HCT116 (cell line): Measurements from ENCODE around the gene CDH26. TPM values are rescaled to one million over a fixed set of nuclear protein-coding genes. Genes with fewer than 3 reads are reported as not detected.

ENCODE experiments used
- ATAC-seq: fragments of 200-7000 bp; cut with Tn5 transposase; 2 replicates; pipeline ENCODE4 v1.9.1; 2020; ENCODE audit warnings: mild to moderate bottlenecking, moderate library complexity
- BruUV-seq: library from RNA; stranded (reverse); fragments of 400-500 nt; replicated peaks from 2 replicates; lab custom pipeline; 2021; lab: Mats Ljungman, UMichigan
- CTCF ChIA-PET: fragments of 300-600 bp; sonication (Branson Sonifier 250); formaldehyde crosslinking; loops from one replicate; lab custom pipeline; 2021; ENCODE audit warnings: antibody characterized with exemption; lab: Charles Lee
- POLR2A ChIA-PET: fragments of 300-600, 350-600 bp; sonication (Branson Sonifier 250); formaldehyde crosslinking; loops from one replicate; lab custom pipeline; 2021; ENCODE audit warnings: antibody characterized with exemption; lab: Charles Lee
- RAD21 ChIA-PET, 2 experiments: fragments of 300-600 bp; sonication (Branson Sonifier 250); formaldehyde crosslinking; loops; one replicate each; lab custom pipeline; 2023; ENCODE audit warnings: low total read pairs in 2 of 2; ENCODE audit not compliant: uncharacterized antibody in 2 of 2, unreplicated experiment in 2 of 2, low non-redundant PET in 1 of 2; lab: Charles Lee
- DNase-seq: peaks from one replicate; pipeline ENCODE4 v3.0.0-alpha.2; 2010; ENCODE audit warnings: low read depth, low spot score
- H2AFZ ChIP-seq: fragments of 200-600 bp; shearing (Covaris generic), sonication (generic); 2 replicates; pipeline ENCODE4 v1.6.1; 2017; ENCODE audit warnings: low read depth, mixed run types, mixed read lengths, antibody characterized with exemption, low read length; ENCODE audit not compliant: poor library complexity, severe bottlenecking
- H3K27ac ChIP-seq: 2 replicates; pipeline ENCODE4 v1.5.1; 2012; ENCODE audit warnings: low read depth, low read length
- H3K27me3 ChIP-seq: fragments of 200-600 bp; sonication (generic); 2 replicates; pipeline ENCODE4 v1.6.1; 2016; ENCODE audit warnings: mixed run types, low read length, mixed read lengths; ENCODE audit not compliant: insufficient read depth
- H3K36me3 ChIP-seq, 2 experiments: fragments of 200-500 bp in 1 of 2; fragments of 200-600 bp in 1 of 2; sonication (Bioruptor generic) in 1 of 2; sonication (generic) in 1 of 2; 2 replicates each; pipeline versions ENCODE4 v1.5.1 to v1.6.1; 2014 to 2016; ENCODE audit warnings: low read length in 2 of 2, inconsistent platforms in 1 of 2, mixed read lengths in 1 of 2, mixed run types in 1 of 2; ENCODE audit not compliant: insufficient read depth in 2 of 2, control insufficient read depth in 1 of 2
- H3K4me1 ChIP-seq, 2 experiments: fragments of 200-600 bp in 1 of 2; sonication (generic) in 1 of 2; 2 replicates each; pipeline versions ENCODE4 v1.5.1 to v1.6.1; 2012 to 2017; ENCODE audit warnings: low read length in 2 of 2, inconsistent platforms in 1 of 2, mild to moderate bottlenecking in 1 of 2, mixed read lengths in 1 of 2, mixed run types in 1 of 2, moderate library complexity in 1 of 2; ENCODE audit not compliant: insufficient read depth in 2 of 2, control insufficient read depth in 1 of 2
- H3K4me2 ChIP-seq: fragments of 200-600 bp; sonication (generic); 2 replicates; pipeline ENCODE4 v1.6.1; 2017; ENCODE audit warnings: mixed run types, low read length, mixed read lengths
- H3K4me3 ChIP-seq, 2 experiments: fragments of 200-600 bp in 1 of 2; sonication (generic) in 1 of 2; replicated peaks in 1 of 2; 2 replicates each; pipeline ENCODE4 v1.5.1; 2011 to 2016; ENCODE audit warnings: low read length in 2 of 2, control low read depth in 1 of 2, low read depth in 1 of 2, mild to moderate bottlenecking in 1 of 2, mixed read lengths in 1 of 2, mixed run types in 1 of 2
- H3K79me2 ChIP-seq: fragments of 200-600 bp; sonication (generic); 2 replicates; pipeline ENCODE4 v1.6.1; 2017; ENCODE audit warnings: mild to moderate bottlenecking, mixed run types, low read length, moderate library complexity, mixed read lengths; ENCODE audit not compliant: insufficient read depth
- H3K9ac ChIP-seq: fragments of 200-600 bp; sonication (generic); 2 replicates; pipeline ENCODE4 v1.6.1; 2016; ENCODE audit warnings: low read length, mixed read lengths
- H3K9me2 ChIP-seq: fragments of 200-600 bp; sonication (generic), shearing (Covaris generic); 2 replicates; pipeline ENCODE4 v1.6.1; 2017; ENCODE audit warnings: mixed run types, mild to moderate bottlenecking, moderate library complexity; ENCODE audit not compliant: insufficient read depth
- H3K9me3 ChIP-seq, 2 experiments: fragments of 200-500 bp in 1 of 2; fragments of 200-600 bp in 1 of 2; sonication (Bioruptor generic) in 1 of 2; sonication (generic) in 1 of 2; 2 replicates each; pipeline ENCODE4 v1.6.1; 2014 to 2017; ENCODE audit warnings: low read length in 2 of 2, mixed read lengths in 2 of 2, inconsistent platforms in 1 of 2, low read depth in 1 of 2, mild to moderate bottlenecking in 1 of 2, mixed run types in 1 of 2, moderate library complexity in 1 of 2; ENCODE audit not compliant: control insufficient read depth in 1 of 2, insufficient read depth in 1 of 2
- H4K20me1 ChIP-seq: fragments of 200-600 bp; sonication (generic), shearing (Covaris generic); 2 replicates; pipeline ENCODE4 v1.6.1; 2017; ENCODE audit warnings: mixed run types, mild to moderate bottlenecking, moderate library complexity; ENCODE audit not compliant: insufficient read depth
- ATF3 ChIP-seq: IDR thresholded peaks from 2 replicates; pipeline ENCODE4 v1.6.1; 2012
- EGR1 ChIP-seq: IDR thresholded peaks from 2 replicates; pipeline ENCODE4 v1.6.1; 2012; ENCODE audit warnings: low read depth
- ELF1 ChIP-seq: IDR thresholded peaks from 2 replicates; pipeline ENCODE4 v1.6.1; 2012; ENCODE audit warnings: low read depth, borderline replicate concordance
- FOSL1 ChIP-seq: IDR thresholded peaks from 2 replicates; pipeline ENCODE4 v1.6.1; 2012; ENCODE audit warnings: low read depth
- JUND ChIP-seq: IDR thresholded peaks from 2 replicates; pipeline ENCODE4 v1.6.1; 2012
- POLR2AphosphoS5 ChIP-seq: IDR thresholded peaks from 2 replicates; pipeline ENCODE4 v1.6.1; 2011; ENCODE audit warnings: mild to moderate bottlenecking, low read depth, low read length, moderate library complexity
- RAD21 ChIP-seq: IDR thresholded peaks from 2 replicates; pipeline ENCODE4 v1.6.1; 2012; ENCODE audit warnings: low read depth, mild to moderate bottlenecking
- YY1 ChIP-seq: IDR thresholded peaks from 2 replicates; pipeline ENCODE4 v1.6.1; 2011; ENCODE audit warnings: low read length, low read depth, moderate library complexity, mild to moderate bottlenecking; ENCODE audit not compliant: insufficient replicate concordance; ENCODE audit errors: extremely low read depth
- ZNF274 ChIP-seq: fragments of 200-500 bp; sonication (Bioruptor generic); IDR thresholded peaks from 2 replicates; pipeline ENCODE4 v1.6.1; 2014; ENCODE audit warnings: mild to moderate bottlenecking, low read depth, low read length, inconsistent platforms
- intact Hi-C: fragments of 100-400 bp; cut with micrococcal nuclease; formaldehyde crosslinking; loops from 2 replicates; pipeline ENCODE4 v1.10.0; 2022
- total RNA-seq: library from RNA; stranded (reverse); gene quantifications from one replicate; pipeline ENCODE4 v1.2.1, GENCODE V29; 2021; ENCODE audit not compliant: unreplicated experiment
- TF ChIP-seq, protein P1 (sequence below): IDR thresholded peaks from 2 replicates; pipeline ENCODE4 v1.6.1; 2012; ENCODE audit warnings: low read depth

CDH26 gene
- total RNA-seq, 1 experiment from 2014 or later = 0.34 TPM

DNA sequence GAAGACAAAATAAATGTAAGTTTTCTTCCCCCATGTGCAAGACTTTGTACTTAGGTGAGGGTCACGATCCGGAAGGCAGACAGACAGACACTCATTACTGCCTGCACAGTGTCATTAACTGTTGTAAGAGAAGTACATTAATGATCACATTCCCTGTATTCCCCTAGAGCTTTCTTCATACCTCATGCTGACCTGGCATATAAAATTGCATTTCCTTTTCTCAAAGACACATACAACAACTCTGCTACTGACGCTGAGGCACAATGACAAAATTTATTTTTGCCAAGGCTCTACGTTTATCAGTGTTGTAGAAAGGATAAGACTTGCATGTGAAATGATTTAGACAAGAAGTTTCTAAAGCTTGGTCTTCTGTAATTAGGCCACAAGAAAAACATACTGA, 21.8 kb upstream of the CDH26 start:
- RAD21 ChIA-PET = no interaction called here
- no peak overlapping the region for H3K9ac ChIP-seq
- BruUV-seq = no TSS peak
- H3K27me3 ChIP-seq = no peaks in the 10 kb centered on the region
- peaks cover 2 to 17% of the 10 kb centered on the region in 2 experiments for H3K4me1 ChIP-seq
- POLR2A ChIA-PET = no interaction called here
- no peak for DNase-seq
- ATAC-seq = no peak
- H3K27ac ChIP-seq = no peak overlapping the region
- H3K4me2 ChIP-seq = no peak overlapping the region
- H3K9me2 ChIP-seq = no peaks in the 10 kb centered on the region
- intact Hi-C loops = no loop called here
- no peaks in the 10 kb centered on the region for H3K36me3 ChIP-seq
- no peaks in the 10 kb centered on the region for H3K9me3 ChIP-seq
- no peaks in the 10 kb centered on the region for H4K20me1 ChIP-seq
- TF ChIP-seq, protein P1, sequence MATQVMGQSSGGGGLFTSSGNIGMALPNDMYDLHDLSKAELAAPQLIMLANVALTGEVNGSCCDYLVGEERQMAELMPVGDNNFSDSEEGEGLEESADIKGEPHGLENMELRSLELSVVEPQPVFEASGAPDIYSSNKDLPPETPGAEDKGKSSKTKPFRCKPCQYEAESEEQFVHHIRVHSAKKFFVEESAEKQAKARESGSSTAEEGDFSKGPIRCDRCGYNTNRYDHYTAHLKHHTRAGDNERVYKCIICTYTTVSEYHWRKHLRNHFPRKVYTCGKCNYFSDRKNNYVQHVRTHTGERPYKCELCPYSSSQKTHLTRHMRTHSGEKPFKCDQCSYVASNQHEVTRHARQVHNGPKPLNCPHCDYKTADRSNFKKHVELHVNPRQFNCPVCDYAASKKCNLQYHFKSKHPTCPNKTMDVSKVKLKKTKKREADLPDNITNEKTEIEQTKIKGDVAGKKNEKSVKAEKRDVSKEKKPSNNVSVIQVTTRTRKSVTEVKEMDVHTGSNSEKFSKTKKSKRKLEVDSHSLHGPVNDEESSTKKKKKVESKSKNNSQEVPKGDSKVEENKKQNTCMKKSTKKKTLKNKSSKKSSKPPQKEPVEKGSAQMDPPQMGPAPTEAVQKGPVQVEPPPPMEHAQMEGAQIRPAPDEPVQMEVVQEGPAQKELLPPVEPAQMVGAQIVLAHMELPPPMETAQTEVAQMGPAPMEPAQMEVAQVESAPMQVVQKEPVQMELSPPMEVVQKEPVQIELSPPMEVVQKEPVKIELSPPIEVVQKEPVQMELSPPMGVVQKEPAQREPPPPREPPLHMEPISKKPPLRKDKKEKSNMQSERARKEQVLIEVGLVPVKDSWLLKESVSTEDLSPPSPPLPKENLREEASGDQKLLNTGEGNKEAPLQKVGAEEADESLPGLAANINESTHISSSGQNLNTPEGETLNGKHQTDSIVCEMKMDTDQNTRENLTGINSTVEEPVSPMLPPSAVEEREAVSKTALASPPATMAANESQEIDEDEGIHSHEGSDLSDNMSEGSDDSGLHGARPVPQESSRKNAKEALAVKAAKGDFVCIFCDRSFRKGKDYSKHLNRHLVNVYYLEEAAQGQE = no peak
- TF ChIP-seq POLR2AphosphoS5 = no peak
- TF ChIP-seq FOSL1 = no peak
- TF ChIP-seq ELF1 = no peak
- no peak for TF ChIP-seq EGR1
- no peak for TF ChIP-seq JUND
- TF ChIP-seq ATF3 = no peak
- no peak for TF ChIP-seq YY1
- no peak for TF ChIP-seq ZNF274
- no peak for TF ChIP-seq RAD21
- CTCF ChIA-PET = no interaction called here
- H2AFZ ChIP-seq = no peak overlapping the region
- no peaks in the 10 kb centered on the region for H3K79me2 ChIP-seq
- no peak overlapping the region for H3K4me3 ChIP-seq
